HG03060 (cell line): ENCODE data around the gene RBMS1.
"Not testable (repeated sequence)": the region's sequence is repeated elsewhere in the genome, so short reads cannot be mapped to it uniquely, and the experiment has no call there.

ENCODE experiments used
- ATAC-seq: cut with Tn5 transposase; IDR thresholded peaks from one replicate; pipeline ENCODE4 v1.9.1; 2021; ENCODE audit warnings: low read depth, moderate number of reproducible peaks; ENCODE audit not compliant: unreplicated experiment

RBMS1 gene

GRCh38 chr2:160472839-160473251, 20.8 kb downstream of the RBMS1 start:
- no peak for ATAC-seq

- no peak for ATAC-seq
These were observed 21.7 kb downstream of the RBMS1 start for GRCh38 chr2:160471950-160472349.

GRCh38 chr2:160469621-160470204, 23.9 kb downstream of the RBMS1 start:
- no peak for ATAC-seq

GRCh38 chr2:160469164-160469563, 24.4 kb downstream of the RBMS1 start:
- ATAC-seq, result no peak

GRCh38 chr2:160467086-160467485, 26.5 kb downstream of the RBMS1 start:
- no peak for ATAC-seq

- no peak for ATAC-seq
These were observed 28.2 kb downstream of the RBMS1 start for GRCh38 chr2:160465406-160465805.

- ATAC-seq, result no peak
These were observed 28.6 kb downstream of the RBMS1 start for GRCh38 chr2:160465002-160465401.

GRCh38 chr2:160464017-160464416, 29.6 kb downstream of the RBMS1 start:
- no peak for ATAC-seq

- ATAC-seq, result no peak
These were observed 30.4 kb downstream of the RBMS1 start for GRCh38 chr2:160463245-160463644.

- ATAC-seq, result no peak
These were observed 33.3 kb downstream of the RBMS1 start for GRCh38 chr2:160460333-160460731.

GRCh38 chr2:160459538-160460332, 33.9 kb downstream of the RBMS1 start:
- ATAC-seq, result no peak

GRCh38 chr2:160458718-160459453, 34.7 kb downstream of the RBMS1 start:
- ATAC-seq, result no peak

GRCh38 chr2:160457588-160457987, 36.0 kb downstream of the RBMS1 start:
- ATAC-seq, result no peak

- ATAC-seq, result no peak
These were observed 39.4 kb downstream of the RBMS1 start for GRCh38 chr2:160454070-160454797.

GRCh38 chr2:160453111-160453820, 40.3 kb downstream of the RBMS1 start:
- no peak for ATAC-seq

GRCh38 chr2:160450486-160450885, 43.1 kb downstream of the RBMS1 start:
- ATAC-seq, result no peak

- not testable (repeated sequence) for ATAC-seq
These were observed 44.8 kb downstream of the RBMS1 start for GRCh38 chr2:160448821-160449220.

- ATAC-seq, result no peak
These were observed 47.9 kb downstream of the RBMS1 start for GRCh38 chr2:160445673-160446072.

- ATAC-seq, result no peak
These were observed 51.0 kb downstream of the RBMS1 start for GRCh38 chr2:160442603-160443002.

GRCh38 chr2:160440888-160441287, 52.7 kb downstream of the RBMS1 start:
- ATAC-seq, result no peak
